Esophagus muscularis mucosa (tissue), 4 donors: Measurements from ENCODE around the gene NTSR2. TPM values are rescaled to one million over a fixed set of nuclear protein-coding genes. Genes with fewer than 3 reads are reported as not detected.

Source experiments
- DNase-seq: peaks from one replicate; pipeline ENCODE4 v3.0.0-alpha.2; 2017; ENCODE audit errors: extremely low spot score
- H3K27ac ChIP-seq, 4 donors: fragments of 200-600 bp; sonication (generic); replicated peaks in 1 of 4; 1 replicate in 3 of 4; 2 replicates in 1 of 4; pipeline ENCODE4 v1.5.1; 2016 to 2019; ENCODE audit warnings: mild to moderate bottlenecking in 1 of 4
- H3K27me3 ChIP-seq, 4 donors: fragments of 200-600 bp; sonication (generic); one replicate each; pipeline versions ENCODE4 v1.5.1 to v1.6.0; 2016 to 2019
- H3K36me3 ChIP-seq, 4 donors: fragments of 200-600 bp; sonication (generic); one replicate each; pipeline ENCODE4 v1.5.1; 2016 to 2019
- H3K4me1 ChIP-seq, 4 donors: fragments of 200-600 bp; sonication (generic); one replicate each; pipeline ENCODE4 v1.5.1; 2016 to 2019
- H3K4me3 ChIP-seq, 4 donors: fragments of 200-600 bp; sonication (generic); 1 replicate in 2 of 4; 2 replicates in 2 of 4; pipeline ENCODE4 v1.5.1; 2016 to 2019; ENCODE audit warnings: mild to moderate bottlenecking in 4 of 4, moderate library complexity in 1 of 4
- H3K9me3 ChIP-seq, 4 donors: fragments of 200-600 bp; sonication (generic); 1 replicate in 3 of 4; 2 replicates in 1 of 4; pipeline ENCODE4 v1.5.1; 2016 to 2019
- EP300 ChIP-seq: sonication (generic); formaldehyde crosslinking; IDR thresholded peaks from one replicate; pipeline ENCODE4 v1.6.1; 2017; ENCODE audit warnings: antibody characterized with exemption
- POLR2A ChIP-seq: fragments of 450-650 bp; IDR thresholded peaks from one replicate; pipeline ENCODE4 v1.6.1; 2017; ENCODE audit warnings: antibody characterized with exemption, moderate library complexity, mild to moderate bottlenecking, low read depth
- POLR2AphosphoS5 ChIP-seq, 2 donors: sonication (generic); formaldehyde crosslinking; IDR thresholded peaks; one replicate each; pipeline ENCODE4 v1.6.1; 2017; ENCODE audit warnings: antibody characterized with exemption in 2 of 2
- WGBS: methylation state at CpG from one replicate; pipeline ENCODE4 v1.1.5; 2018; 5-methylcytosine and 5-hydroxymethylcytosine counted together
- intact Hi-C: fragments of 100-400 bp; cut with DNase I; formaldehyde crosslinking; loops from one replicate; pipeline ENCODE4 v1.15.1; 2023
- total RNA-seq, 4 donors: library from RNA; depleted of rRNA; stranded (reverse); fragments of >200 nt; gene quantifications; one replicate each; pipeline versions ENCODE4 v1.1.0 to v1.2.1, GENCODE V29; 2016
- TF ChIP-seq, protein P1 (sequence below), 3 experiments: fragments of 200-600 bp in 2 of 3; fragments of 450-650 bp in 1 of 3; sonication (generic) in 2 of 3; IDR thresholded peaks; one replicate each; pipeline ENCODE4 v1.5.1; 2017 to 2019; ENCODE audit warnings: antibody characterized with exemption in 3 of 3, mild to moderate bottlenecking in 2 of 3, moderate library complexity in 1 of 3

NTSR2 gene
- total RNA-seq, 4 donors from 2014 or later: not detected

DNA sequence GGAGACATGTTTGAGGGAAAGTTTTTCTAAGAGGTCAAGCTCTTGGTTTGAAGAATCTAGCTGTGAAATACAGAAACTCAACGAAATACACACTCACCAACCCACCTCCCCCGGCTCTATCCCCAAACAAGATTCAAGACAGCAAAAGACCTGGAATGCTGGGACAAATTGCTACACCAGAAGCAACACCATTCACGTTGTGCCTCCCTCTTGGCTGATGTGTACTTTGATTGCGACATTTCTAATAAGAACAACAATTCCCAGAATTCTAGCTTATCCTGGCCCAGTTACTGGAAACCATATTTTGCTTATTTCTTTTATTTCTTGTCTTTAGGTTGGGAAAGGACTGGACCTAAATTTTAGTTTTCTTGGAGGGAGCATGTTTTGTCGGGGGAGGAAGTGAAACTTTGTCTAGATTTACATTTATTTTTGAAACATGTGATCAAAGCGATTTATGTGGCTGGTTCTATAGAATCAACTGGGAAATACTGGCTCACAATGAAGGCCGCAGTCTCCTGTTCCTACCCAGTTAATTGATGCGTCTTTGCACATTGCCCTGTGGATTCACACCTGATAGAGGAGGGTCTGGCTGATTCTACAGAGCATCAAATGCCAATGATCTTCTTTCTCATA, 46.8 kb upstream of the NTSR2 start:
- 78% methylated on average over 8 of the region's 8 CpGs for WGBS
- intact Hi-C loops: no loop called here

GRCh38 chr2:11715987-11716652, 46.1 kb upstream of the NTSR2 start:
- no peak for DNase-seq
- Histone ChIP-seq H3K27me3 (no peaks in the 10 kb centered on the region), H3K4me1 (peaks cover 1 to 22% (median 20%) of the 10 kb centered on the region in 4 donors), H3K36me3 (no peaks in the 10 kb centered on the region), H3K4me3 (no peak overlapping the region), H3K9me3 (no peaks in the 10 kb centered on the region), H3K27ac (no peak overlapping the region)
- 93% methylated on average over 12 of the region's 12 CpGs for WGBS
- intact Hi-C loops: no loop called here
- TF ChIP-seq, protein P1, sequence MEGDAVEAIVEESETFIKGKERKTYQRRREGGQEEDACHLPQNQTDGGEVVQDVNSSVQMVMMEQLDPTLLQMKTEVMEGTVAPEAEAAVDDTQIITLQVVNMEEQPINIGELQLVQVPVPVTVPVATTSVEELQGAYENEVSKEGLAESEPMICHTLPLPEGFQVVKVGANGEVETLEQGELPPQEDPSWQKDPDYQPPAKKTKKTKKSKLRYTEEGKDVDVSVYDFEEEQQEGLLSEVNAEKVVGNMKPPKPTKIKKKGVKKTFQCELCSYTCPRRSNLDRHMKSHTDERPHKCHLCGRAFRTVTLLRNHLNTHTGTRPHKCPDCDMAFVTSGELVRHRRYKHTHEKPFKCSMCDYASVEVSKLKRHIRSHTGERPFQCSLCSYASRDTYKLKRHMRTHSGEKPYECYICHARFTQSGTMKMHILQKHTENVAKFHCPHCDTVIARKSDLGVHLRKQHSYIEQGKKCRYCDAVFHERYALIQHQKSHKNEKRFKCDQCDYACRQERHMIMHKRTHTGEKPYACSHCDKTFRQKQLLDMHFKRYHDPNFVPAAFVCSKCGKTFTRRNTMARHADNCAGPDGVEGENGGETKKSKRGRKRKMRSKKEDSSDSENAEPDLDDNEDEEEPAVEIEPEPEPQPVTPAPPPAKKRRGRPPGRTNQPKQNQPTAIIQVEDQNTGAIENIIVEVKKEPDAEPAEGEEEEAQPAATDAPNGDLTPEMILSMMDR (IDR thresholded peaks at IDR 0.05): no peak
- TF ChIP-seq EP300 (no peak), POLR2AphosphoS5 (IDR thresholded peaks at IDR 0.05) (no peak), POLR2A (no peak)

More for the DNA sequence above, 46.8 kb upstream of the NTSR2 start:
- H3K4me3 ChIP-seq: no peak overlapping the region
- no peak overlapping the region for H3K27ac ChIP-seq
- no peaks in the 10 kb centered on the region for H3K9me3 ChIP-seq
- no peaks in the 10 kb centered on the region for H3K27me3 ChIP-seq
- TF ChIP-seq EP300 (no peak), POLR2AphosphoS5 (IDR thresholded peaks at IDR 0.05) (peak in 1 of 2 donors; percentile 23)
- no peak for DNase-seq
- no peaks in the 10 kb centered on the region for H3K36me3 ChIP-seq
- peaks cover 0 to 15% (median 13%) of the 10 kb centered on the region in 4 donors for H3K4me1 ChIP-seq

DNA sequence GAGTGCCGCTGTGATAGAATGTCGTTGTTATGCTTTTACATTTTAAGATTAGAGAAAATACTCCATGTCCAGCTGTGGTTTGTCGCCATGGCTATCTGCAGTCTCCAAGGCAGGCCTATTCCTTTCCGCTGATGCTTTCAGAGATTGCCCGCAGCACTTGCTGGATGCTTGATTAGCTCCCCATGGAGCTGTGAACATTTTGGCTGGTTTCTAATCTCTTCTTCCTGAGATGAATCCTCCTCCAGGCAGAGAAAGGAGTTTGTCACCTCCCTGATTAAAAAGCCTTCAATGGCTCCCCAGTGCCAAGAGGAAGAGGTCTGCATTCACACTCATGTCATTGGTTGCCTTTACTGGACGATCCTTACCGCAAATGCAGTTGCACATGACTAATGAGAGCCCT, 43.8 kb upstream of the NTSR2 start:
- H3K4me1 ChIP-seq: peaks cover 6 to 38% (median 36%) of the 10 kb centered on the region in 4 donors
- no peaks in the 10 kb centered on the region for H3K36me3 ChIP-seq
- no peaks in the 10 kb centered on the region for H3K27me3 ChIP-seq
- no peak overlapping the region for H3K27ac ChIP-seq
- DNase-seq: no peak
- WGBS: 93% methylated on average over 7 of the region's 7 CpGs
- intact Hi-C loops: no loop called here
- TF ChIP-seq POLR2AphosphoS5 (IDR thresholded peaks at IDR 0.05) (no peak), EP300 (no peak), POLR2A (no peak)
- TF ChIP-seq, protein P1 (IDR thresholded peaks at IDR 0.05): no peak
- no peak overlapping the region for H3K4me3 ChIP-seq
- no peaks in the 10 kb centered on the region for H3K9me3 ChIP-seq

GRCh38 chr2:11712866-11713265, 42.9 kb upstream of the NTSR2 start:
- H3K4me1 ChIP-seq: peaks cover 6 to 38% (median 36%) of the 10 kb centered on the region in 4 donors

GRCh38 chr2:11711751-11712150, 41.8 kb upstream of the NTSR2 start:
- H3K27ac ChIP-seq: peak overlapping the region in 2 of 4 donors; percentile 66 to 77
- H3K9me3 ChIP-seq: no peaks in the 10 kb centered on the region
- peaks cover 6 to 32% (median 32%) of the 10 kb centered on the region in 4 donors for H3K4me1 ChIP-seq
- no peak for DNase-seq
- no peaks in the 10 kb centered on the region for H3K36me3 ChIP-seq
- intact Hi-C loops: no loop called here
- WGBS: 75% methylated on average over 8 of the region's 8 CpGs
- no peak overlapping the region for H3K4me3 ChIP-seq
- TF ChIP-seq POLR2A (no peak), EP300 (no peak), POLR2AphosphoS5 (IDR thresholded peaks at IDR 0.05) (no peak)
- TF ChIP-seq, protein P1 (IDR thresholded peaks at IDR 0.05): no peak
- no peaks in the 10 kb centered on the region for H3K27me3 ChIP-seq

More at GRCh38 chr2:11712866-11713265, 42.9 kb upstream of the NTSR2 start:
- Histone ChIP-seq H3K36me3 (no peaks in the 10 kb centered on the region), H3K9me3 (no peaks in the 10 kb centered on the region), H3K4me3 (no peak overlapping the region), H3K27ac (no peak overlapping the region), H3K27me3 (no peaks in the 10 kb centered on the region)
- 92% methylated on average over 2 of the region's 2 CpGs for WGBS
- intact Hi-C loops: no loop called here
- no peak for TF ChIP-seq POLR2AphosphoS5 (IDR thresholded peaks at IDR 0.05)
- no peak for TF ChIP-seq POLR2A
- TF ChIP-seq EP300: no peak
- TF ChIP-seq, protein P1 (IDR thresholded peaks at IDR 0.05): no peak
- DNase-seq: no peak
